Measurements from ENCODE around the gene OVOL2.

The OVOL2 gene

DNA sequence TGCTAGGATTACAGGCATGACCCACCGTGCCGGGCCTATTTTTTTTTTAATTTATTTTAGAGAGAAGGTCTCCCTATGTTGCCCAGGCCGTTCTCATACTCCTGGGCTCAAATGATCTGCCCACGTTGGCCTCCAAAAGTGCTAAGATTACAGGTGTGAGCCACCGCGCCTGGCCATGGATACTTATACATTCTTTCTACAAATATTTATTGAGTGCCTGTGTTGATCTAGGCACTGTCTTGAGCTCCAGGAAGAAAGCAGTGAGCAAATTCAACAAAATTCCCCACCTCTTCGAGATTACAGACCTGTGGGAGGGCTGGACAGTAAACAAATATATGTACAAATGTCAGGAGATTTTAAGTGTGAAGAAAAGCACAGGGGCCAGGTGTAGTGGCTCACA, 51.0 kb downstream of the OVOL2 start:
- no peaks in the 10 kb centered on the region for H3K27me3 ChIP-seq (ENCODE audit: insufficient read depth, poor library complexity, severe bottlenecking)
- TF ChIP-seq REST (IDR thresholded peaks at IDR 0.05; ENCODE audit: insufficient replicate concordance, low read depth) (no peak), CTCF (IDR thresholded peaks at IDR 0.05; ENCODE audit: insufficient read depth, low read length) (no peak), GABPA (IDR thresholded peaks at IDR 0.05; ENCODE audit: low read depth) (no peak), SPI1 (IDR thresholded peaks at IDR 0.05; ENCODE audit: borderline replicate concordance, low read depth) (no peak), POLR2AphosphoS5 (IDR thresholded peaks at IDR 0.05; ENCODE audit: low read depth) (no peak)
- no peak overlapping the region for H3K27ac ChIP-seq (replicated peaks)
- H3K4me3 ChIP-seq (replicated peaks; ENCODE audit: insufficient read depth, low read length): no peak overlapping the region
- no peak for DNase-seq (ENCODE audit: low read depth in 1 of 2, low spot score in 1 of 2)

DNA sequence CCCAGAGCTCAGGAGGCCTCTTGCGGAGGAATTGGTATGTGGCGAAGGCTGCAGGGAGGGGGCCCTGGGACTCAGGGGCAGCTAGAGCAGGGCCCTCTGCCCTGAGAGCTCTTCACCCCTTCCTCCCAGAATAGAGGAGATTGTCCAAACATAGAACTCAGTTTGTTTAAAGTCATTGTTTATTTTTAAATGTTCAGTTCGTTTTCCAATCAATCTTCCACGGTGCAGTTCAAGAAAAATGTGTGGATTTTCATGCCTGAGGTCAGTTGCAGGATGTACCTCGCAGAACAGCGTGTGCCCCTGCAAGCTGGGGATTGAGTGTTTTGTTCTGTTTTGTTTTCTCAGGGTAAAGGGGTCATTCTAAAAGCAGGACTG, 51.7 kb downstream of the OVOL2 start:
- DNase-seq (ENCODE audit: low read depth in 1 of 2, low spot score in 1 of 2): no peak
- Histone ChIP-seq H3K4me3 (replicated peaks; ENCODE audit: insufficient read depth, low read length) (no peak overlapping the region), H3K27ac (replicated peaks) (no peak overlapping the region), H3K27me3 (ENCODE audit: insufficient read depth, poor library complexity, severe bottlenecking) (no peaks in the 10 kb centered on the region)
- TF ChIP-seq SPI1 (IDR thresholded peaks at IDR 0.05; ENCODE audit: borderline replicate concordance, low read depth) (no peak), REST (IDR thresholded peaks at IDR 0.05; ENCODE audit: insufficient replicate concordance, low read depth) (no peak), POLR2AphosphoS5 (IDR thresholded peaks at IDR 0.05; ENCODE audit: low read depth) (no peak), GABPA (IDR thresholded peaks at IDR 0.05; ENCODE audit: low read depth) (no peak), CTCF (IDR thresholded peaks at IDR 0.05; ENCODE audit: insufficient read depth, low read length) (no peak)

DNA sequence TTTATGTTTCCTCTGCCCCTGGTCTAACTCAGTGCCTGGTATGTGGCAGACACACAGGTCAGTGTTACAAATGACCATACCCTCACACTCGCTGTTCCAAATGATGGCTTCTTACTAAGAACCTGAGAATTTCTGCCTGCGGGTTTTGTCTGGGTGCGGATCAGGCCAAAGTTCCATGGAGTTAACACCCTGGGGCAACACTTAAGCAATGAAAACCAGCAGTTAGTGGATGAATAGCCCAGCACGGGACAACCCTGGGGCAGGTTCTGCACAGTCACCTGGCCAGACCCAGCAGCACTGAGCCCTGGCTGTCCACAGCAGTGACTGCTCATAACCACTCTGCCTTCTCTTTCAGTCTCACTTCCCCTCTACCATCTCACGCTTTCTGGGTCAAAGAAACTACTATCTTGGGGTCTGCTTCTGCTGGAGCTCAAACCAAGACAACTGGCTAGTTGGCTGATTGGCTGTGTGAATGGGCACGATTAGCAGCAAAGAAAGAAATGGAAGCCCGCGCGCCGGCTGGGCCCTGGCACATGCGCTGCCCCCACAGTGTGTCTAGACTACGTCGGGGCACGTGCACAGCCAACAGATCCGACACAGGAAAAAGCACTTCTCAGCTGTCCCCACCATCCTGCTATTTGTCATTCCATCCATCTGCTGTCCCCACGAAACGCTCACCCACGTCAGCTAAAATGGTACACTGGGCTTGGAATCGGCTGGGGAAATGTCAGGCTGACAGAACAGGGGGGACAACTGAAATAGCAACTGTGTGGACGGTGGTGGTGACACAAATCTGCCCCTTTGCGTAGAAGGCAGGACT, 52.3 kb downstream of the OVOL2 start:
- H3K27ac ChIP-seq (replicated peaks): no peak overlapping the region
- H3K27me3 ChIP-seq (ENCODE audit: insufficient read depth, poor library complexity, severe bottlenecking): no peaks in the 10 kb centered on the region
- no peak for DNase-seq (ENCODE audit: low read depth in 1 of 2, low spot score in 1 of 2)
- H3K4me3 ChIP-seq (replicated peaks; ENCODE audit: insufficient read depth, low read length): no peak overlapping the region
- TF ChIP-seq SPI1 (IDR thresholded peaks at IDR 0.05; ENCODE audit: borderline replicate concordance, low read depth): no peak
- no peak for TF ChIP-seq REST (IDR thresholded peaks at IDR 0.05; ENCODE audit: insufficient replicate concordance, low read depth)
- no peak for TF ChIP-seq POLR2AphosphoS5 (IDR thresholded peaks at IDR 0.05; ENCODE audit: low read depth)
- no peak for TF ChIP-seq CTCF (IDR thresholded peaks at IDR 0.05; ENCODE audit: insufficient read depth, low read length)
- TF ChIP-seq GABPA (IDR thresholded peaks at IDR 0.05; ENCODE audit: low read depth): no peak
